ENCODE results near the gene PHACTR2. TPM values are rescaled to one million over a fixed set of nuclear protein-coding genes. Genes with fewer than 3 reads are reported as not detected.
A peak's percentile ranks its signal among the peaks of the same experiment; 100 is the strongest.

PHACTR2 gene
- total RNA-seq, 2 donors from 2014 or later, result 17.9 to 35.6 TPM

DNA sequence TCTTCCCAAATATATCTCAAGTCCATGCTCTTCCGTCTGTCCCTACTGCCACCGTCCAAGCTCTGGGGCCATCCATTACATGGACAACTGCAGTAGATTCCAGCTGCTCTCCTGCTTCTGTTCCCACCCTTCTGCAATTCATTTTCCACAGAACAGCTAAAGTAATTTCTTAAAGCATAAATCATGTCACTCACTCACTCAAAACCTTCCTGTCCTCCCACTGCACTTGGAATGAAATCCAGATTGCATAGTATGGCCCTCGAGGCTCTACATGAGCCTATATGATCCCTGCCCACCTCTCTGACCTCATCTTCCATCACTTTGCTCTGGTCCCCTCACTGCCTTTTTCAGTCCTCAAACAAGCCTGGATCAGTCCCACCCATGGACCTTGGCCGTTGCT is 10.9 kb downstream of the PHACTR2 start:
- TF ChIP-seq, protein P1, sequence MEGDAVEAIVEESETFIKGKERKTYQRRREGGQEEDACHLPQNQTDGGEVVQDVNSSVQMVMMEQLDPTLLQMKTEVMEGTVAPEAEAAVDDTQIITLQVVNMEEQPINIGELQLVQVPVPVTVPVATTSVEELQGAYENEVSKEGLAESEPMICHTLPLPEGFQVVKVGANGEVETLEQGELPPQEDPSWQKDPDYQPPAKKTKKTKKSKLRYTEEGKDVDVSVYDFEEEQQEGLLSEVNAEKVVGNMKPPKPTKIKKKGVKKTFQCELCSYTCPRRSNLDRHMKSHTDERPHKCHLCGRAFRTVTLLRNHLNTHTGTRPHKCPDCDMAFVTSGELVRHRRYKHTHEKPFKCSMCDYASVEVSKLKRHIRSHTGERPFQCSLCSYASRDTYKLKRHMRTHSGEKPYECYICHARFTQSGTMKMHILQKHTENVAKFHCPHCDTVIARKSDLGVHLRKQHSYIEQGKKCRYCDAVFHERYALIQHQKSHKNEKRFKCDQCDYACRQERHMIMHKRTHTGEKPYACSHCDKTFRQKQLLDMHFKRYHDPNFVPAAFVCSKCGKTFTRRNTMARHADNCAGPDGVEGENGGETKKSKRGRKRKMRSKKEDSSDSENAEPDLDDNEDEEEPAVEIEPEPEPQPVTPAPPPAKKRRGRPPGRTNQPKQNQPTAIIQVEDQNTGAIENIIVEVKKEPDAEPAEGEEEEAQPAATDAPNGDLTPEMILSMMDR (IDR thresholded peaks at IDR 0.05), result no peak
- TF ChIP-seq POLR2A (IDR thresholded peaks at IDR 0.05), result no peak
- DNase-seq (no peak), ATAC-seq (no peak)
- Histone ChIP-seq H3K4me3 (no peak overlapping the region), H3K9me3 (no peaks in the 10 kb centered on the region), H3K27ac (no peak overlapping the region), H3K27me3 (no peaks in the 10 kb centered on the region), H3K4me1 (peaks cover 14% of the 10 kb centered on the region), H3K36me3 (replicated peaks in 1 of 2; ENCODE audit: insufficient read depth in 1 of 2, low read depth in 2 of 2) (no peaks in the 10 kb centered on the region)
- WGBS, 2 donors, result 84 to 85% methylated on average over 4 of the region's 4 CpGs
- intact Hi-C loops (cut with DNase I), result no loop called here

DNA sequence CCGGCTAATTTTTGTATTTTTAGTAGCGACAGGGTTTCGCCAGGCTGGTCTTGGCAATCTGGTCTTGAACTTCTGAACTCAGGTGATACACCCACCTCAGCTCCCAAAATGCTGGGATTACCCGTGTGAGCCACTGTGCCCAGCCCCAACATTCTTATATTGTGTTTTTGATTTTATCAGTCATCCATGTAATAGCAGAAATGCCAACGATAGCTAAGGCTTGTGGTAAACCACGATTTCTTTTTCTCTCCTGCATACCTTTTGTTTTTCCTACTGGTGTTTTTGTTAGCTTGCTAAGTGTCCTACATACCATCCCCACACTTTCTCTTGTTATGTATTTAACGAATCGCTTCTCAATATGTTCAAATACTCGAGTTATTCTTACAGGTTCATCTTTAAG is 12.1 kb downstream of the PHACTR2 start:
- no peak for DNase-seq
- Histone ChIP-seq H3K9me3 (no peaks in the 10 kb centered on the region), H3K27ac (no peak overlapping the region), H3K27me3 (no peaks in the 10 kb centered on the region), H3K4me3 (no peak overlapping the region), H3K36me3 (replicated peaks in 1 of 2; ENCODE audit: insufficient read depth in 1 of 2, low read depth in 2 of 2) (no peaks in the 10 kb centered on the region), H3K4me1 (peaks cover 15% of the 10 kb centered on the region)
- TF ChIP-seq, protein P1 (IDR thresholded peaks at IDR 0.05), result no peak
- WGBS, 2 donors, result 86 to 92% methylated on average over 9 of the region's 9 CpGs
- no peak for ATAC-seq
- intact Hi-C loops (cut with DNase I), result no loop called here

DNA sequence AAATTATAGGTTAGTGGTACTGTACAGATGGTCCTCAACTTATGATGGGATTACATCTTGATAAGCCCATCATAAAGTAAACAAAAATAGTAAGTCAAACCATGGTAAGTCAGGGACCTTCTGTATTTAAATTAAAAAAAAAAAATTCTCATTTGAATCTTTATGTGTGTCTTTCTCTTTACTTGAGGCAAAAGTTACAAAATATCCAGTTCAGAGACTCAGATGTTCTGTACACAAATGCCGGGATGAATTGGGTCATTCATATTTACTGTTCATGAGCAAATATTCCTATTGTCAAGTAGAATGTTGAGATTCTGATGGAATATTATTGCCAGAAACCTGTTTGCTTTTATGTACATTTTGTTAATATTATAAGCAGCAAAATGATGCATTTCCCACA is 13.4 kb downstream of the PHACTR2 start:
- H3K4me3 ChIP-seq, result no peak overlapping the region
- WGBS, 2 donors, result 18 to 19% methylated on average over 1 of the region's 1 CpG
- DNase-seq (no peak), ATAC-seq (no peak)
- intact Hi-C loops (cut with DNase I), result no loop called here
- no peaks in the 10 kb centered on the region for H3K36me3 ChIP-seq (replicated peaks in 1 of 2; ENCODE audit: insufficient read depth in 1 of 2, low read depth in 2 of 2)
- TF ChIP-seq, protein P1 (IDR thresholded peaks at IDR 0.05), result no peak
- TF ChIP-seq POLR2A (IDR thresholded peaks at IDR 0.05), result no peak
- no peaks in the 10 kb centered on the region for H3K9me3 ChIP-seq
- no peak overlapping the region for H3K27ac ChIP-seq
- H3K4me1 ChIP-seq, result peaks cover 28% of the 10 kb centered on the region
- H3K27me3 ChIP-seq, result no peaks in the 10 kb centered on the region

DNA sequence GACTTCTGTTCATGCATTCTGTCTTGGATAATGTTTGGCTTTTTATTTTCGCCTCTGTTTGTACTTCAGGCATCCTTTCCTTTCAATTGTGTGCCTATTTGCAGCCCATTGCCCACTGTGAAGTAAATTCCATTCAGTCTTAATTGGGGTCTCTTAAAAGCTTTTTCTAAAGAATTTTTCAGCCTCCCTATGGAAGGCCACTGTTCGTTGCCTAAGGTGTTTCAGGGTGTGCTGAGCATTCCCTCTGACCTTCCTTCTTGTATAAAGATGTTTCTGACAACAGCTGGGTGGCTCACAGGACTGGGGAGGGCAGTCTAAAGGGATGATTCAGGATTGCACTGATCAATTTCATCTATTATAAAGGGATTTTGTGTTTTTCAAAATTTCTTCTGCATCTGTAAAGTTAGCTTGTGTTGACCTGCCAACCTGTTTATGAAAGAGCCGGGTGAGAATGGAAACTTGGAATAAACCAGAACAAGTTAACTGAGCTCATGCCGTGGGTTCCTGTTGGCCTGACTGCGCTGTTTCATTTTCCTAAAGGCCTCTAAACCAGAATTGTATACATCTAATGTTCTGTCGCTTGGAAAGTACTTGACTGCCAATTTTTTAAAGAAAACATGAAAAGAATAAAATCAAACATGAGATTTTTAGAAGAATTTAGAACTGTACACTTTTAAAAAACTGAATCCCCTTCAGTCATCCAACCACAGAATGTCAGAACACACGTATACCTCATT is 14.3 kb downstream of the PHACTR2 start:
- no peaks in the 10 kb centered on the region for H3K36me3 ChIP-seq (replicated peaks in 1 of 2; ENCODE audit: insufficient read depth in 1 of 2, low read depth in 2 of 2)
- H3K4me3 ChIP-seq, result no peak overlapping the region
- intact Hi-C loops (cut with DNase I), result no loop called here
- DNase-seq (no peak), ATAC-seq (no peak)
- H3K4me1 ChIP-seq, result peaks cover 35% of the 10 kb centered on the region
- TF ChIP-seq POLR2A (IDR thresholded peaks at IDR 0.05), result no peak
- TF ChIP-seq, protein P1 (IDR thresholded peaks at IDR 0.05), result no peak
- H3K27ac ChIP-seq, result peak overlapping the region in 1 of 4 donors; percentile 55
- WGBS, 2 donors, result 52 to 53% methylated on average over 7 of the region's 7 CpGs
- H3K27me3 ChIP-seq, result no peaks in the 10 kb centered on the region
- no peaks in the 10 kb centered on the region for H3K9me3 ChIP-seq

GRCh38 chr6:143692696-143693095 is 14.9 kb downstream of the PHACTR2 start:
- Histone ChIP-seq H3K27me3 (no peaks in the 10 kb centered on the region), H3K4me3 (no peak overlapping the region), H3K9me3 (no peaks in the 10 kb centered on the region), H3K4me1 (peaks cover 35% of the 10 kb centered on the region), H3K27ac (peak overlapping the region in 2 of 4 donors; percentile 13 to 55), H3K36me3 (replicated peaks in 1 of 2; ENCODE audit: insufficient read depth in 1 of 2, low read depth in 2 of 2) (no peaks in the 10 kb centered on the region)
- intact Hi-C loops (cut with DNase I), result no loop called here
- ATAC-seq (peak; percentile 68), DNase-seq (peak in 2 of 4 donors; percentile 22 to 48)
- TF ChIP-seq POLR2A (IDR thresholded peaks at IDR 0.05), result no peak
- TF ChIP-seq, protein P1 (IDR thresholded peaks at IDR 0.05), result no peak
- WGBS, 2 donors, result 14 to 32% methylated on average over 3 of the region's 3 CpGs

All from body of pancreas (tissue), 4 donors.